Smooth muscle cell (in vitro differentiated cells): Measurements from ENCODE around the gene EPHA3. TPM values are rescaled to one million over a fixed set of nuclear protein-coding genes. Genes with fewer than 3 reads are reported as not detected.

Source experiments
- DNase-seq: peaks from one replicate; lab custom pipeline; 2025; ENCODE audit not compliant: unreplicated experiment; lab: John Stamatoyannopoulos, UW
- H2AFZ ChIP-seq: fragments of 200-600 bp; sonication (generic); 2 replicates; pipeline ENCODE4 v1.6.0; 2016; ENCODE audit warnings: antibody characterized with exemption, low read depth, mild to moderate bottlenecking
- H3F3A ChIP-seq: fragments of 200-600 bp; sonication (generic); 2 replicates; pipeline ENCODE4 v1.6.0; 2017; ENCODE audit warnings: antibody characterized with exemption, low read depth
- H3K27ac ChIP-seq: fragments of 200-600 bp; sonication (generic); 2 replicates; pipeline ENCODE4 v1.5.1; 2016; ENCODE audit warnings: low read depth, mild to moderate bottlenecking
- H3K27me3 ChIP-seq: fragments of 200-600 bp; sonication (generic); 2 replicates; pipeline ENCODE4 v1.6.1; 2016; ENCODE audit warnings: low read depth, mild to moderate bottlenecking
- H3K36me3 ChIP-seq: fragments of 200-600 bp; sonication (generic); 2 replicates; pipeline ENCODE4 v1.5.1; 2016; ENCODE audit warnings: low read depth
- H3K4me1 ChIP-seq: fragments of 200-600 bp; sonication (generic); 2 replicates; pipeline ENCODE4 v1.5.1; 2016; ENCODE audit warnings: low read depth
- H3K4me2 ChIP-seq: fragments of 200-600 bp; sonication (generic); 2 replicates; pipeline ENCODE4 v1.6.0; 2016; ENCODE audit warnings: mild to moderate bottlenecking
- H3K4me3 ChIP-seq: fragments of 200-600 bp; sonication (generic); 2 replicates; pipeline ENCODE4 v1.5.1; 2016; ENCODE audit warnings: mild to moderate bottlenecking
- H3K79me2 ChIP-seq: fragments of 200-600 bp; sonication (generic); 2 replicates; pipeline ENCODE4 v1.6.0; 2016; ENCODE audit warnings: low read depth, mild to moderate bottlenecking
- H3K9ac ChIP-seq: fragments of 200-600 bp; sonication (generic); 2 replicates; pipeline ENCODE4 v1.6.0; 2016; ENCODE audit warnings: low read depth
- H3K9me3 ChIP-seq: fragments of 200-600 bp; sonication (generic); replicated peaks from 2 replicates; pipeline ENCODE4 v1.5.1; 2016; ENCODE audit warnings: low read depth
- H4K20me1 ChIP-seq: fragments of 200-600 bp; sonication (generic); 2 replicates; pipeline ENCODE4 v1.6.0; 2016; ENCODE audit warnings: low read depth
- CTCF ChIP-seq: fragments of 200-600 bp; sonication (generic); IDR thresholded peaks from 2 replicates; pipeline ENCODE4 v1.5.1; 2017; ENCODE audit warnings: borderline replicate concordance, mild to moderate bottlenecking, antibody characterized with exemption; ENCODE audit not compliant: insufficient read depth, poor library complexity, severe bottlenecking
- WGBS: methylation state at CpG from one replicate; pipeline ENCODE4 v1.1.7; 2016; ENCODE audit warnings: low lambda C conversion rate; 5-methylcytosine and 5-hydroxymethylcytosine counted together
- polyA plus RNA-seq: library from polyadenylated mRNA; unstranded; fragments of >200 nt; fragmentation: Nextera tagmentation; extraction: Ambion mirVana; gene quantifications from 2 replicates; pipeline ENCODE4 v1.2.1, GENCODE V29; 2016
- total RNA-seq: library from RNA; depleted of rRNA; stranded (reverse); fragments of >200 nt; gene quantifications from 2 replicates; pipeline ENCODE4 v1.2.3, GENCODE V29; 2014

The EPHA3 gene
- total and polyA plus RNA-seq, 2 experiments from 2014 or later: 0.62 to 1.7 TPM

- H3K4me2 ChIP-seq: no peak overlapping the region
- no peak for TF ChIP-seq CTCF
- H3K4me3 ChIP-seq: no peak overlapping the region
- no peaks in the 10 kb centered on the region for H3F3A ChIP-seq
- H3K9me3 ChIP-seq: no peaks in the 10 kb centered on the region
- no peaks in the 10 kb centered on the region for H4K20me1 ChIP-seq
- H3K27ac ChIP-seq: no peak overlapping the region
- no peak overlapping the region for H3K9ac ChIP-seq
- H3K4me1 ChIP-seq: peaks cover 12% of the 10 kb centered on the region
- no peaks in the 10 kb centered on the region for H3K36me3 ChIP-seq
- 90% methylated on average over 4 of the region's 4 CpGs for WGBS
- H3K79me2 ChIP-seq: no peaks in the 10 kb centered on the region
- DNase-seq: no peak
- no peaks in the 10 kb centered on the region for H3K27me3 ChIP-seq
- no peak overlapping the region for H2AFZ ChIP-seq
Observed at GRCh38 chr3:89472101-89472500, 364.7 kb downstream of the EPHA3 start.

GRCh38 chr3:89474333-89475130, 367.1 kb downstream of the EPHA3 start:
- no peak overlapping the region for H2AFZ ChIP-seq
- no peak overlapping the region for H3K4me3 ChIP-seq
- 90% methylated on average over 4 of the region's 4 CpGs for WGBS

GRCh38 chr3:89488800-89489580, 381.6 kb downstream of the EPHA3 start:
- H3K4me1 ChIP-seq: no peaks in the 10 kb centered on the region
- no peaks in the 10 kb centered on the region for H3K27me3 ChIP-seq
- no peak overlapping the region for H3K4me2 ChIP-seq
- H4K20me1 ChIP-seq: no peaks in the 10 kb centered on the region
- no peaks in the 10 kb centered on the region for H3F3A ChIP-seq
- no peaks in the 10 kb centered on the region for H3K9me3 ChIP-seq
- 92% methylated on average over 4 of the region's 4 CpGs for WGBS
- no peak overlapping the region for H3K4me3 ChIP-seq
- no peak for TF ChIP-seq CTCF
- no peak overlapping the region for H3K9ac ChIP-seq
- no peak for DNase-seq
- no peak overlapping the region for H2AFZ ChIP-seq
- H3K36me3 ChIP-seq: no peaks in the 10 kb centered on the region
- H3K27ac ChIP-seq: no peak overlapping the region
- no peaks in the 10 kb centered on the region for H3K79me2 ChIP-seq

More at GRCh38 chr3:89474333-89475130, 367.1 kb downstream of the EPHA3 start:
- no peak for DNase-seq
- no peak overlapping the region for H3K4me2 ChIP-seq
- no peaks in the 10 kb centered on the region for H3K27me3 ChIP-seq
- no peaks in the 10 kb centered on the region for H3K4me1 ChIP-seq
- no peaks in the 10 kb centered on the region for H3K36me3 ChIP-seq
- H4K20me1 ChIP-seq: no peaks in the 10 kb centered on the region
- H3K9me3 ChIP-seq: no peaks in the 10 kb centered on the region
- H3K9ac ChIP-seq: no peak overlapping the region
- H3K79me2 ChIP-seq: no peaks in the 10 kb centered on the region
- H3F3A ChIP-seq: no peaks in the 10 kb centered on the region
- no peak for TF ChIP-seq CTCF
- no peak overlapping the region for H3K27ac ChIP-seq
